ENCODE measurements around the gene SRP19.
"Not testable (repeated sequence)": the region's sequence is repeated elsewhere in the genome, so short reads cannot be mapped to it uniquely, and the experiment has no call there.

SRP19 gene

DNA sequence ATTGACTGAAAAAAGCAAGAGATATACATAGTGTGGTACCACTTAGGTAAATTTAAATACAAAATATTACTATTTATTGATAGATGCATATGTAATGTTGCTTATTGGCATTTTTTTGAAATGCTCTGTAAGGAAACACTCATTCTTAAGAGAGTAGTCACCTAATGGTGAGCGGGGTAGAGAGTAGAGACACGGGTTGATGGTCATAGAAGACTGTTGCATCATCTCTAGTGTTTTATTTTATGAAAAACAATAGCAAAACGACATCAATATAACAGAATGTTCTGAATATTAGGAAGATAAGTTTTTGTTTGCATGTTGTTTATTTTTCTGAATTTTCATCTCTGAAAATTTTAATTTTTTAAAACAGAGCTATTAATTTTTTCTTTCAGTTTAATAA is 4.0 kb downstream of the SRP19 start:
- in situ Hi-C loops (cut with HindIII; ENCODE audit: low pct_ligation_motif_present, low pct_unique_long_range_greater_than_20kb, low sequenced_read_pairs), result no loop called here
- DNase-seq, result no peak

DNA sequence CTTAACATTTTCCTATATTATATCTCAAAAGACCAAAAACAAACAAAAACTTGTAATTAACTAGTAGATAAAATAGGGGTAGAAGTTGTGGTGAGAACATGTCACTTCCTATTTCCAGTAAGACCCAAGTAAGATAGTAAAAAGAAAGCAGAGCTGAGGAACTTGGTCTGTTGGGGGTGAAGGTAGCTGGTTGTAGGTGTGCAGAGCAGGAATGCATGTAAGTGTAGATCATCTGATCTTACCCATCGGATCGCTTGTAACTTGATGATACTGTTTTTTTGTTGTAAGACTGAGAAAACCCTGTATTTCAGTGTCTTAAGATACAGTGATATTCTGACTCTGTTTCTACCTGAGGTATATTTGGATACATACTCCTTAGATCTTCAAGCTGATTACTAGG is 5.7 kb downstream of the SRP19 start:
- in situ Hi-C loops (cut with HindIII; ENCODE audit: low pct_ligation_motif_present, low pct_unique_long_range_greater_than_20kb, low sequenced_read_pairs), result no loop called here
- no peak for DNase-seq

DNA sequence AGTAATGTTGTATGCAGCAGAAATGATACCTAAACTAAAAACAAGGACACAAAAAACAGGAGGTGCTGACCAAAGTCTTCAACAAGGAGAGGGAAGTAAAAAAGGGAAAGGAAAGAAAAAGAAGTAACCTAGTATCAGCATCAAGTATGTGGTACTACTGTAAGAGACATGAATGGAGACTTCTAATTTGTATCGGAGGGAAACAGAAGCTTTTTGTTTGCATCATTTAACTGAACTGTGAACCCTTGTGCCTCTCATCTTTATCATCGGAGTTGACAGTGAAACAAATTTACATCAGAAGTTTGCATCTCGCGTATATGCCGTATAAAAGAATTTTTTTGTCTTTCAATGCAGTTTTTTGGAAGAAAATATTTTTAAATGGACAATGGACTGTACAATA is 6.3 kb downstream of the SRP19 start:
- in situ Hi-C loops (cut with HindIII; ENCODE audit: low pct_ligation_motif_present, low pct_unique_long_range_greater_than_20kb, low sequenced_read_pairs), result no loop called here
- DNase-seq, result no peak

DNA sequence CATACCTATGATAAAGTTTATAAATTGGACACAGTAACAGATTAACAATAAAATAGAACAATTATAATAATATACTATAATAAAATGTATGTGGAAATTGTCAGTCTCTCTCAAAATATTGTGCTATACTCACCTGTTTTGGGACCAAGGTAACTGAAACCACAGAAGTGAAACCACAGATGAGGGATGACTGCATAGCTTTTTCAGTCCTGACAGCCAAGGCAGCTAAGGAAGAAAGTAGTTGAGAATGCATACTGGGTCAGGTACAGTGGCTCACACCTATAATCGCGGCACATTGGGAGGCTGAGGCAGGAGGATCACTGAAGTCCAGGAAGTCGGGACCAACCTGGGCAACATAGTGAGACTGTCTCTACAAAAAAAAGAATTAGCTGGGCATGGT is 8.9 kb downstream of the SRP19 start:
- in situ Hi-C loops (cut with HindIII; ENCODE audit: low pct_ligation_motif_present, low pct_unique_long_range_greater_than_20kb, low sequenced_read_pairs), result no loop called here
- DNase-seq, result no peak

DNA sequence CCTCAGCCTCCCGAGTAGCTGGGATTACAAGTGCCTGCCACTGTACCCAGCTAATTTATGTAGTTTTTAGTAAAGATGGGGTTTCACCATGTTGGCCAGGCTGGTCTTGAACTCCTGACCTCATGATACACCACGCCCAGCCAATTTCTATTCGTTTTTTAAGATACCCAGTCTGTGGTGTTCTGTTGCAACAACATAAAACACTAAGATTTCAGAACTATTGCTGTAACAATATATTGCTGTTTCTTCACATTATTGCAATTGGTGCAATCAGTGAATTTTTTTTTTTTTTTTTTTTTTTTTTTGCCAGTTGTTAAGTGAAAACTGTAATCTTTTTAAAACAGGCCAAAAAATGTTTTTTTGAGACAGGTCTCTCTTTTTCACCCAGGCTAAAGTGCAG is 9.9 kb downstream of the SRP19 start:
- no peak for DNase-seq
- in situ Hi-C loops (cut with HindIII; ENCODE audit: low pct_ligation_motif_present, low pct_unique_long_range_greater_than_20kb, low sequenced_read_pairs), result no loop called here

DNA sequence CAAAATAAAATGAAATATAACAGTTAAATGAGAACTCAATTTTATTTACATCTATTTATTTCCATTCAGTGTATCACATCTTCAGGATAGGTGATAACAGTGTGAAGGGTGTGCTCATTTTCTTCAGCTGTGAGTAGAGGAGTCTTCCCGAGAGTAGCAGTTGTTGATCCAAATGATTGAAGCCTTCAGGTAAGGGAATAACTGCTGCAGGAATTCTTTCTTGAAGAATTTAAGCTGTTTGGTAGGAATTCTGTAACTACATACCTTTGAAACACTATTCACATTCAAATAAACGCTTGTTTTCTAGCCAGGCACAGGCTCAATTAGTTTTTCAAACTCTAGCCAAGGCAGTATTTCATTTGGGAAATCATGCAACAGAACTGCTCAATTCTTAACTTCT is 15.3 kb downstream of the SRP19 start:
- in situ Hi-C loops (cut with HindIII; ENCODE audit: low pct_ligation_motif_present, low pct_unique_long_range_greater_than_20kb, low sequenced_read_pairs), result no loop called here
- DNase-seq, result no peak

DNA sequence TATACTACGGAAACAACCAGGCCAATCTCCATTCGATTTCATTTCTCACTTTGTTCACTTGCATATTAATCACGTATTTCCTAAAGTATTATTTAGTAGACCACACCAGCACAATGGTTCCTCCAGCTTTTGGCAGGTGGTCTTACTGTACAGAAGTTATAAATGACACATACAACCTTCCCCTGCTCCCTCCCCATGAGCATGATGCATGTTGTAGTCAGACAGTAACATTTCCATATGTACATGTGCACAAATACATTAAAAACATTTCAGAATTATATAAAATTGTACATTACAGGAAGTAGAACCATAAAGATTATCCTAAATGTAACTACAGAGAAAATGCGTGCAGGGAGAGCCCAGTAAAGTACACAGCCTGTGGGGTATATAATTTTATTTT is 17.0 kb downstream of the SRP19 start:
- no peak for DNase-seq
- in situ Hi-C loops (cut with HindIII; ENCODE audit: low pct_ligation_motif_present, low pct_unique_long_range_greater_than_20kb, low sequenced_read_pairs), result no loop called here

DNA sequence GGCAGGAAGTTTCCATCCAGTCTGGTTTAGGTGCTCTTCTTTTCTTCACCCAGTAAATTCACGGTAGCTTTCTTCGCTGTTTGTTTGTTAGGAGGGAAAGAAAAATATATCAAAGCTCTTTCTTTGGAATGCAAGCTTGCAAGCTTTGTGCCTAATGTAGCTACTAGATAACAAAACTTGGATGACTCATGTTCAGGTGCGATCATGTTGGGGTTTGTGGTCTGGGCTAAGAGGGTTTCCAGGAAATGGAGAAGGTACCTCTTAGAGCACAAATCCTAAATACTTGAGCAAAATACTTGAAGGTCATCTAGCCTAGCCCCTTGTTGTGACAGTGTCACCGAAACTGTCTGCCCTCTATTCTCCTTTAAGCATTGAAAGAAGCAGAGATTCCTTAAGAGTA is 17.7 kb downstream of the SRP19 start:
- in situ Hi-C loops (cut with HindIII; ENCODE audit: low pct_ligation_motif_present, low pct_unique_long_range_greater_than_20kb, low sequenced_read_pairs), result no loop called here
- peak; percentile 33 for DNase-seq

DNA sequence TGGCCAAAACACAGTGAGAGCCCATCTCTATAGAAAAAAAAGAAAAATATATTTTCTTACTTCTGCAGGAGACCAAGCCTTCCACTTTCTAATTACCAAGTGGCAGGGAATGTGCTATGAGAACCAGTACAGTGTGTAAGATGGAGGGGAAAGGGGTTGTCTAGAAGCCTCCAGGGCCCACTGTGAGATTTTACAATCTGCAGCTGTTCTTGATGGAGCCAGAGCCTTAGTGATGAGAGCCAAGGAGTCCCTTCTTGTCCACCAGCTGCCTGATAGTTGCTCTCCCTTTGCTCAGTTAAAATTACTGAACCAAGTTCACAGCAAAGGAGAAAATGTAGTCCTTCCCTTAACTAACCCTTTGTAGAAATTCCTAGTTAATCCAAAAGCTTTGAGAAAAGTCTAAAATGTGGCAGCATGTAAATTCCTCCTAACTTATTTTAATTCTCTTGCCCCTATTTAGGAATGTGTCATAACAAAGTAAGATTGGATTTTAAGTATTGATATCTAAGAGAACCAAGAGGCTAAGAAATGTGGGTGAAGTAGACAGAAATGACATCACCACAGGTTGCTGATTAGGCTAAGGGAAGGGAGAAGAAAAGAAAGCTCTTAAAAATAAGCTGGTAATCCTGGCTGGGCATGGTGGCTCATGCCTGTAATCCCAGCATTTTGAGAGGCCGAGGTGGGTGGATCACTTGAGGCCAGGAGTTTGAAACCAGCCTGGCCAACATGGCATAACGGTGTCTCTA is 19.3 kb downstream of the SRP19 start:
- DNase-seq, result no peak
- in situ Hi-C loops (cut with HindIII; ENCODE audit: low pct_ligation_motif_present, low pct_unique_long_range_greater_than_20kb, low sequenced_read_pairs), result no loop called here

DNA sequence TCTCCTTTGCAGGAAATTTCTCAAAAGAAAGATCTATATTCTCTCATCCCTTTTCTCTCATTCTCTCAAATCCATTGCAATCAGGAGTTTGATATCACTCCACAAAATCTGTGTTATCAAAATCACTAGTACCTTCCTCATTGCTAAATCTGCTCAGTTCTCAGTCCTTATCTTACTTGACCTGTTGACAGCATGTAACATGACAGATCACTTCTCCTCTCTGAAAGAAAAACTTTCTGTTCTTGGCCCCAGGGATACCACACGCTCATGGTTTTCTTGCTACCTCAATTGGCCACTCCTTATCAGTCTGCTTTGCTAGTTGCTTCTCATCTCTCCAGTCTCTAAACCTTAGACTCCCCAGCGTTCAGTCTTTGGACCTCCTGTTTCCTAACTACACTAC is 22.1 kb downstream of the SRP19 start:
- no peak for DNase-seq
- in situ Hi-C loops (cut with HindIII; ENCODE audit: low pct_ligation_motif_present, low pct_unique_long_range_greater_than_20kb, low sequenced_read_pairs), result no loop called here

DNA sequence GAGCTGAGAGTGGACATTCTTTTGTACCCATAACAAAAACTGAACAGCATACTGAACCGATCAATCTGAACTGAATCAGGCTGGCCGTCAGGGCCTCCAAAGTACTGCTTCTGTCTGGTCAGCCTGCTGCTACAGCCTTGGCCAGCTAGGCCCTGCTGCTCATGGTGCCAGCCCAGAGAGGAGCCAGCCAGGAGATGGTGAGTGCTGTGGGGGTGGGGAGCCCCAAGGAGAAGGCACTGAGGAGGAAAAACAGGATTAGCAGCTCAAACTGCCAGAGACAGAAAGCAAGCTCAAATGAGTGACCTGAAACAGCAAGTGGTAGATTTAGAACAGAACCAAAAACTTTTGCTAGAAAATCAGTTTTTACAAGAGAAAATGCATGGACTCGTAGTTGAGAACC is 23.9 kb downstream of the SRP19 start:
- DNase-seq, result no peak
- in situ Hi-C loops (cut with HindIII; ENCODE audit: low pct_ligation_motif_present, low pct_unique_long_range_greater_than_20kb, low sequenced_read_pairs), result no loop called here

DNA sequence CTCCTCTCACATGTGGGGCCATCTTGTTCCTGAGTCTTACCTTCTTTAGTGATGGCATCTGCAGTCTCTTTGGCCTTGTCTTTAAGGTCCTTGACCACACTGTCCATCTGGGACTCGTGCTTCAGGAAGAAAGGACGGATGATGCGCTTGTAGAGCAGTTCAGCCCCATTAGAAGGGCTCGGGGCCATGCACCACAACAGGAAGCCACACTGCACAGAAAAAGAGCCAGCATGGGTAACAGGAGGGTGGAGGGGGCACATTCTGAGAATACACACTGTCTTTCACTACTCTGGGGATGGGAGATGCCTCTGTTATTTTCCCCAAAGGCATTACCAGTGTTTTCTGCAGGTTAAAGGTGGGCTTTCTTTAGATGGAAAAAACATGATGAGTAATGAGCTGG is 25.9 kb downstream of the SRP19 start:
- no peak for DNase-seq
- in situ Hi-C loops (cut with HindIII; ENCODE audit: low pct_ligation_motif_present, low pct_unique_long_range_greater_than_20kb, low sequenced_read_pairs), result no loop called here

DNA sequence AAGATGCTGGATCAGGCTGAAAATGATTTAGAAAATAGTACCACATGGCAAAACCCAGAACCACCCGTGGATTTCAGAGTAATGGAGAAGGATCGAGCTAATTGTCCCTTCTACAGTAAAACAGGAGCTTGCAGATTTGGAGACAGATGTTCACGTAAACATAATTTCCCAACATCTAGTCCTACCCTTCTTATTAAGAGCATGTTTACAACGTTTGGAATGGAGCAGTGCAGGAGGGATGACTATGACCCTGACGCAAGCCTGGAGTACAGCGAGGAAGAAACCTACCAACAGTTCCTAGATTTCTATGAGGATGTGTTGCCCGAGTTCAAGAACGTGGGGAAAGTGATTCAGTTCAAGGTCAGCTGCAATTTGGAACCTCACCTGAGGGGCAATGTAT is 31.0 kb downstream of the SRP19 start:
- in situ Hi-C loops (cut with HindIII; ENCODE audit: low pct_ligation_motif_present, low pct_unique_long_range_greater_than_20kb, low sequenced_read_pairs); DNase-seq: not testable (repeated sequence)

DNA sequence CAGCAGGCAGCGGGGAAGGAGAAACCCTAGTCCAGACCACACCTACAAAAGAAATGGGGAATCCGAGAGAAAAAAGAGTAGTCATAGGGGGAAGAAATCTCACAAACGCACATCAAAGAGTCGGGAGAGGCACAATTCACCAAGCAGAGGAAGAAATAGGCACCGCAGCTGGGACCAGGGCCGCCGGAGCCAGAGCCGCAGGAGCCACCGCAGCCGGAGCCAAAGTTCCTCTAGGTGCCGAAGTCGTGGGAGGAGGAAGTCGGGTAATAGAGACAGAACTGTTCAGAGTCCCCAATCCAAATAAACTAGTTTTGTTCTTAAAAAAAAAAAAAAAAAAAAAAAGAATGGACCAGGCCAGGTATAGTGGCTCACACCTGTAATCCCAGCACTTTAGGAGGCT is 31.7 kb downstream of the SRP19 start:
- no peak for DNase-seq
- in situ Hi-C loops (cut with HindIII; ENCODE audit: low pct_ligation_motif_present, low pct_unique_long_range_greater_than_20kb, low sequenced_read_pairs), result no loop called here

DNA sequence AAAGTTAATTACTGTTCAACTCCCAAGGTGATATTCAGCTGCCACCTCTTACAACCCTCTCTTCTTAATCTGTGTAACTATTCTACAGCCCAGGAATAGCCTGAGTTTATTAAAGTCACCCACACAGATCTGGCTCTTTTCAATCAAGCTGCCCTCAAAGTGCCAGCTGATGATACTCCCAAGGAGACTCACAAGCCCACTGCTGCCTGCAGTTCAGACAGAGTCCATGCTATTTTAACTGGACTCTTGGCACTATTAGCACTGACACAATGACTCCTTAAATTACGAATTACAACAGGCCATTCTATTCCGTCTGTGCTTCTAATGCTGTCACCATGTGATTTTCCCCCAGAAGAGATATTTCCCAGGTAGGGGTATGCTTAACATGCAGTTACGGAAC is 34.6 kb downstream of the SRP19 start:
- in situ Hi-C loops (cut with HindIII; ENCODE audit: low pct_ligation_motif_present, low pct_unique_long_range_greater_than_20kb, low sequenced_read_pairs), result no loop called here
- DNase-seq, result no peak

DNA sequence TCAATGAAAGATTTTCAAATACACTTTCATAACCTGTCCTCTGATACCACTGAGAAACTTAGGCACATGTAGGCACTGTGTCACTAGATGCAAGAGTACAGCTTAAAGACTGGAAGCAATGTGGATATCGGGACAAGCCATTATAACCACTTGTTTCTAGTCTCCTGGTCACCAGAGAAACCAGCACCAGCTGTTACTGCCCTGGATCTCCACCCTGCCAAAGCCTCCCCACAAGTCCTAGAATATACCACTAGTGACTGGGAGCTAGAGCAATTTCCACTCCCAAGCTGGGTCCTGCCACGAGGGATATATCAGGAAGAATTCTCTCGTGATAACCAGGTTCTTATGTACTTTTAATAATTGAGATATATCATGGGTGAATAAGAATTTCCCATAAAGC is 41.5 kb downstream of the SRP19 start:
- DNase-seq, result no peak
- in situ Hi-C loops (cut with HindIII; ENCODE audit: low pct_ligation_motif_present, low pct_unique_long_range_greater_than_20kb, low sequenced_read_pairs), result no loop called here

DNA sequence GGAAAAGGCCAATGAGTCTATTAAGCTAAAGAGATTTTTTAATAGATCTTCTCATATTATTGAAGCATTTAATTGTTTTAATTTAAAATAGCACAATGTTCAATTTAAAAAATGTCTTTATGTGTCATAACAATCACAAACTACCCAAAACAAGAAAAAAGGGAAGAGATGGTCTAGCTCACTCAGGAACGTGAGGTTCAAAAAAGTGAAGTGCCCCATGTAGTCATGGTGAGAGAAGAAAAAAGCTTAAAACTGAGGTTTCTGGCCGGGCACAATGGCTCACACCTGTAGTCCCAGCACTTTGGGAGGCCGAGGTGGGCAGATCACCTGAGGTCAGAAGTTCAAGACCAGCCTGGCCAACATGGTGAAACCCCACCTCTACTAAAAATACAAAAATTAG is 43.9 kb downstream of the SRP19 start:
- DNase-seq; in situ Hi-C loops (cut with HindIII; ENCODE audit: low pct_ligation_motif_present, low pct_unique_long_range_greater_than_20kb, low sequenced_read_pairs): not testable (repeated sequence)

DNA sequence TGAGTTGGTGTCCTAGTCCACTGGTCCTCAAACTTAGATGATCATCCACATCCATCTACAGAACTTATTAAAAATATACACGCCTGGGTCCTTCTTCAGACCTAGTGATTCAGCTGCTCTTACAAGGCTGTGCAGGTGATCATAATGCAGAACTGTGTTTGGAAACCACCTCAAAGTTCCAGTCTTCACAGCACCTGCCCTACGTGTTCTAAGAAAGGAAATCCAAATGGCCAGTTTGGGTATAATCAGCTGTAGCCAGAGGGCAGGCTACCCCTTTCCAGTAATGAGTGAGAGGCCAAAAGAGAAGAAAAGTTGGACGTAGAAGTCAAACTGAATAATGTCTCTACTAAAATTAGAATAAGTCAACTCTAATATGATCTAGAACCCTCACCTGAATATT is 45.5 kb downstream of the SRP19 start:
- DNase-seq, result no peak
- in situ Hi-C loops (cut with HindIII; ENCODE audit: low pct_ligation_motif_present, low pct_unique_long_range_greater_than_20kb, low sequenced_read_pairs), result no loop called here

DNA sequence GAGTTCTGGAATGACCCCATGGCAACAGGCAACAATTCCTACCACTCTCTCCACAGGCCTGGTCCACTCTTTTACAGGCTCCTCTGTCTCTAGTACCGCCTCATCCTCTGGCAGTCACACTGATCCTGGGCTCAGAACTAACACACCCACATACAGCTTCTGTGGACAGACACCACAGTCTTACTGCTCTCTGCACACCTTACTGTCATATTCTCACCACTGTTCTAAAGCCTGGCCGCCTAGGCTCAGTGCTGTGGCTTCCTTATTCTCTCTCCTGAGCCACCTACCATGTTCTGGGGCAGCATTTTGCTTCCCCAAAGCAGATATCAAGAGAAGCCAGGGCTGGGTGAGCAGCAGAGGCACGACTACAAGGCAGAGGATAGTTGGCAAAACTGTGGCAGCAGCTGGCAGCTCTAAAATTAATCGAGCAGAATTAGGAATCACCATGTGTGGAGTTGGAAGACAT is 46.1 kb downstream of the SRP19 start:
- in situ Hi-C loops (cut with HindIII; ENCODE audit: low pct_ligation_motif_present, low pct_unique_long_range_greater_than_20kb, low sequenced_read_pairs), result no loop called here
- DNase-seq, result no peak

DNA sequence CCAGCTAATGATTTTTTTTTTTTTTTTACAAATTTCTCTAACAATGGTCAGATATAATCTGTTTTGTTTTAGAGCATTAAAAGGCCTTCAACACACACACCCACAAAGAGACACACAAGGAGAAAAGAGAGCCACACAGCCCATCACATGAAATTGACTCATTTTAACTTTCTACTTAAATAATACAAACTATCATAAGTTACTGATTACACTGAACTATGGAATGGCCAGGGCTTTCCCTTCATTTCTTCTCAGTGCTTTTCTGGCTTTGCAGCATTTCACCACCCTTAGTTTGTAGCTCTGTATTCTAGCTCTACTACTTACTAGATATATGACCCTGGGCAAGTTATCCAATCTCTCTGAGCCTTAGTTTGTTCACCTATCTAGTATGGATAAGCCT is 47.8 kb downstream of the SRP19 start:
- in situ Hi-C loops (cut with HindIII; ENCODE audit: low pct_ligation_motif_present, low pct_unique_long_range_greater_than_20kb, low sequenced_read_pairs), result no loop called here
- no peak for DNase-seq

DNA sequence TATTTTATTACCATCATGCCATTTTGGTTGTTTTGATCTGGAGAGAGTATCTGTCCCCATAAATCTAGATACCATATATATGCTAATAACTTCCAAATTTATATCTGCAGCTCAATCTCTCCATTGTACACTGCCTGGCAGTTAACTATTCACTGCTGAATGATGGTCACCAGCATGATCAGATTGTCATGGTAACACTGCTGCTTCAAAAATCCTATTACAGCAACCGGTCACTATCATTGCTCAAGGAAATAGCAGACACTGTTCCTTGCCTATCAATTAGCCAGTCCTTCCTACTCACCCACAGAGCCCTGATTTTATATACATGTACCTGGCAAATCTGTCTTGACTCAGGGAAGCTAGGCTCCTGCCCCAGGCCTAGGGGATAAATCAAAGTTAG is 49.4 kb downstream of the SRP19 start:
- DNase-seq, result no peak
- in situ Hi-C loops (cut with HindIII; ENCODE audit: low pct_ligation_motif_present, low pct_unique_long_range_greater_than_20kb, low sequenced_read_pairs), result no loop called here
